Neuronal stem cell (in vitro differentiated cells): Measurements from ENCODE around the gene DCC.

Experiments
- DNase-seq: peaks from one replicate; pipeline ENCODE4 v3.0.0-alpha.2; 2013; ENCODE audit warnings: low spot score
- H2AFZ ChIP-seq: one replicate; pipeline ENCODE4 v1.6.1; 2013; ENCODE audit warnings: mild to moderate bottlenecking, low read length, inconsistent platforms
- H2AK5ac ChIP-seq: 2 replicates; pipeline ENCODE4 v1.6.1; 2013; ENCODE audit warnings: low read depth, mild to moderate bottlenecking, inconsistent platforms, low read length, moderate library complexity, mixed read lengths
- H2BK120ac ChIP-seq: 2 replicates; pipeline ENCODE4 v1.6.1; 2013; ENCODE audit warnings: low read depth, mild to moderate bottlenecking, inconsistent platforms, low read length, moderate library complexity, mixed read lengths
- H2BK12ac ChIP-seq: one replicate; pipeline ENCODE4 v1.6.1; 2013; ENCODE audit warnings: low read length, inconsistent platforms
- H2BK15ac ChIP-seq: 2 replicates; pipeline ENCODE4 v1.6.1; 2013; ENCODE audit warnings: mild to moderate bottlenecking, low read length, inconsistent platforms, mixed read lengths
- H2BK5ac ChIP-seq: one replicate; pipeline ENCODE4 v1.6.1; 2013; ENCODE audit warnings: inconsistent platforms, mild to moderate bottlenecking, low read length, moderate library complexity
- H3K14ac ChIP-seq: one replicate; pipeline ENCODE4 v1.6.1; 2013; ENCODE audit warnings: low read length, inconsistent platforms
- H3K18ac ChIP-seq: 2 replicates; pipeline ENCODE4 v1.6.1; 2013; ENCODE audit warnings: low read length, inconsistent platforms
- H3K23ac ChIP-seq: 2 replicates; pipeline ENCODE4 v1.6.1; 2013; ENCODE audit warnings: low read depth, mild to moderate bottlenecking, mixed read lengths, low read length, inconsistent platforms; ENCODE audit not compliant: poor library complexity
- H3K27ac ChIP-seq: replicated peaks from 3 replicates; pipeline ENCODE4 v1.5.1; 2013; ENCODE audit warnings: low read length, inconsistent platforms
- H3K27me3 ChIP-seq, 3 experiments: 2 replicates each; pipeline ENCODE4 v1.6.1; 2013; ENCODE audit warnings: low read length in 3 of 3, mild to moderate bottlenecking in 2 of 3, inconsistent platforms in 1 of 3, low read depth in 1 of 3, mixed read lengths in 1 of 3, moderate library complexity in 1 of 3; ENCODE audit not compliant: control insufficient read depth in 3 of 3, insufficient read depth in 3 of 3
- H3K36me3 ChIP-seq, 2 donors: replicated peaks in 1 of 2; 2 replicates each; pipeline ENCODE4 v1.6.1; 2013; ENCODE audit warnings: low read length in 2 of 2; ENCODE audit not compliant: control insufficient read depth in 2 of 2, insufficient read depth in 2 of 2
- H3K4ac ChIP-seq: 2 replicates; pipeline ENCODE4 v1.6.1; 2013; ENCODE audit warnings: inconsistent platforms, mild to moderate bottlenecking, low read length, moderate library complexity
- H3K4me1 ChIP-seq, 2 donors: 1 replicate in 1 of 2; 2 replicates in 1 of 2; pipeline ENCODE4 v1.6.1; 2013; ENCODE audit warnings: low read length in 2 of 2, low read depth in 1 of 2; ENCODE audit not compliant: control insufficient read depth in 2 of 2, insufficient read depth in 1 of 2
- H3K4me2 ChIP-seq: one replicate; pipeline ENCODE4 v1.6.1; 2013; ENCODE audit warnings: mild to moderate bottlenecking, low read length, inconsistent platforms; ENCODE audit not compliant: insufficient read depth, poor library complexity, severe bottlenecking
- H3K4me3 ChIP-seq, 2 donors: 2 replicates each; pipeline ENCODE4 v1.5.1; 2013; ENCODE audit warnings: low read length in 2 of 2, mild to moderate bottlenecking in 2 of 2, inconsistent platforms in 1 of 2, moderate library complexity in 1 of 2
- H3K79me1 ChIP-seq: one replicate; pipeline ENCODE4 v1.6.1; 2013; ENCODE audit warnings: low read depth, mild to moderate bottlenecking, inconsistent platforms, low read length, moderate library complexity
- H3K9ac ChIP-seq: one replicate; pipeline ENCODE4 v1.6.1; 2013; ENCODE audit warnings: mild to moderate bottlenecking, low read depth, low read length, inconsistent platforms; ENCODE audit not compliant: poor library complexity
- H3K9me3 ChIP-seq, 2 donors: replicated peaks in 1 of 2; 2 replicates each; pipeline versions ENCODE3 to v1.6.1; 2013; ENCODE audit warnings: low read length in 2 of 2, mild to moderate bottlenecking in 2 of 2, inconsistent platforms in 1 of 2, low read depth in 1 of 2, mixed read lengths in 1 of 2, moderate library complexity in 1 of 2; ENCODE audit not compliant: control insufficient read depth in 2 of 2, insufficient read depth in 1 of 2
- H4K8ac ChIP-seq: one replicate; pipeline ENCODE4 v1.6.1; 2013; ENCODE audit warnings: low read depth, mild to moderate bottlenecking, inconsistent platforms, low read length, moderate library complexity
- H4K91ac ChIP-seq: one replicate; pipeline ENCODE4 v1.6.1; 2013; ENCODE audit warnings: low read length, low read depth, mild to moderate bottlenecking, inconsistent platforms; ENCODE audit not compliant: poor library complexity
- WGBS, 2 donors: extraction: QIAGEN DNeasy Blood & Tissue Kit; methylation state at CpG; one replicate each; pipeline ENCODE4 v1.1.7; 2013; ENCODE audit warnings: missing lambda C conversion rate in 2 of 2, mixed read lengths in 1 of 2; ENCODE audit not compliant: insufficient read length in 2 of 2, insufficient replicate concordance in 1 of 2; ENCODE audit errors: extremely low coverage in 2 of 2; 5-methylcytosine and 5-hydroxymethylcytosine counted together

DCC gene

DNA sequence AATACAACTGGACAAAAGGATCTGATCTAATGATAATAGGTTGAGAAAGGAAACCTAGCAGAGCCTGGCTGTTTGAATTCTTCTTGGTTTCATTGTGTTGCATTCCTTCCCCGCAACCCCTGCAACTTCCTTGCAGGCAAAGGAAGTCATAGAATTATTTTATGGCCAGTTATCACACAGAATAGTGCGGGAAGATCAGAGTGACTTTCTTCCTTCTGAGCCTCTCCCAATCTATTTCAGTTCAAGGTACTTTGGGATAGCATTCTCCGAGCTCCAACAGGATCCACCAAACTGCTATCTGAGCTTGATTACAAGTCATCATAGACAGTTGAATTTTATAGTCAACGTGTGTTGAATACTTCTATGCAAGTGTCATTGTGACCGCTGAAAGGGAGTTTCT, 441.1 kb downstream of the DCC start:
- H2BK12ac ChIP-seq: no peak overlapping the region
- H3K9me3 ChIP-seq: no peaks in the 10 kb centered on the region
- H2AK5ac ChIP-seq: no peak overlapping the region
- no peak overlapping the region for H3K23ac ChIP-seq
- H2AFZ ChIP-seq: peak overlapping the region; percentile 2
- H3K4me1 ChIP-seq: peaks cover 3 to 11% of the 10 kb centered on the region in 2 donors
- no peak overlapping the region for H2BK15ac ChIP-seq
- H3K36me3 ChIP-seq: no peaks in the 10 kb centered on the region
- H2BK5ac ChIP-seq: no peak overlapping the region
- H2BK120ac ChIP-seq: no peak overlapping the region
- no peak overlapping the region for H3K4ac ChIP-seq
- no peak overlapping the region for H3K18ac ChIP-seq
- H4K8ac ChIP-seq: no peak overlapping the region
- no peak overlapping the region for H3K4me2 ChIP-seq
- no peak overlapping the region for H3K14ac ChIP-seq
- H3K4me3 ChIP-seq: no peak overlapping the region
- H3K27me3 ChIP-seq: no peaks in the 10 kb centered on the region
- DNase-seq: no peak
- H3K9ac ChIP-seq: no peak overlapping the region
- H3K27ac ChIP-seq: no peak overlapping the region
- H3K79me1 ChIP-seq: no peaks in the 10 kb centered on the region
- H4K91ac ChIP-seq: no peak overlapping the region
- no CpG with 5 or more reads among the region's 5 CpGs for WGBS, 2 donors

DNA sequence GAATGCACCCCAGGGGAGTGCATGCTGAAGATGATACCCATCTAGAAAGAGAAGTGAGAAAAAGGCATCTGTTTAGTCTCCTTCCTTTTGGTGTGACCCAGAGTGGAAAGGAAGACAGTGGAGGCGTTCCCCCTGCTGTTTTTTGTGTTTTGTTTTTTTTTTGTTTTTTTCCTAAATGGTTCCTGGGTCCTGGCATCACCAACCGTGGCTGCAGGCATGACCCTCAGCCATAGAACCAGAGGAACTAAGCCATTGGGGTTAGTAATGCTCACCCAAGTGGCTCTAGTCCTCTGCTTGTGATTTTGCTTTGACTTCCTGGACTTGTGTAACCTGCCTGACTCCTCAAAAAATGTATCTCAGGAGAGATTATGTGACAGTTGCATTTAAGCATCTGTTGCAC, 451.3 kb downstream of the DCC start:
- Histone ChIP-seq H3K36me3 (no peaks in the 10 kb centered on the region), H4K91ac (no peak overlapping the region), H2AFZ (no peak overlapping the region), H3K79me1 (no peaks in the 10 kb centered on the region), H3K18ac (no peak overlapping the region), H3K4me2 (no peak overlapping the region), H3K27ac (no peak overlapping the region), H2BK15ac (no peak overlapping the region), H3K27me3 (no peaks in the 10 kb centered on the region), H3K4me3 (no peak overlapping the region), H4K8ac (no peak overlapping the region), H3K4me1 (no peaks in the 10 kb centered on the region), H3K14ac (no peak overlapping the region), H3K9ac (no peak overlapping the region), H3K9me3 (peaks cover 10 to 32% of the 10 kb centered on the region in 2 donors), H2BK12ac (no peak overlapping the region), H2AK5ac (no peak overlapping the region), H2BK120ac (no peak overlapping the region), H3K4ac (no peak overlapping the region), H3K23ac (no peak overlapping the region), H2BK5ac (no peak overlapping the region)
- no peak for DNase-seq
- WGBS, 2 donors: no CpG with 5 or more reads among the region's 2 CpGs

GRCh38 chr18:52812834-52813233, 472.8 kb downstream of the DCC start:
- no CpG with 5 or more reads among the region's 1 CpG for WGBS, 2 donors
- H3K23ac ChIP-seq: no peak overlapping the region

DNA sequence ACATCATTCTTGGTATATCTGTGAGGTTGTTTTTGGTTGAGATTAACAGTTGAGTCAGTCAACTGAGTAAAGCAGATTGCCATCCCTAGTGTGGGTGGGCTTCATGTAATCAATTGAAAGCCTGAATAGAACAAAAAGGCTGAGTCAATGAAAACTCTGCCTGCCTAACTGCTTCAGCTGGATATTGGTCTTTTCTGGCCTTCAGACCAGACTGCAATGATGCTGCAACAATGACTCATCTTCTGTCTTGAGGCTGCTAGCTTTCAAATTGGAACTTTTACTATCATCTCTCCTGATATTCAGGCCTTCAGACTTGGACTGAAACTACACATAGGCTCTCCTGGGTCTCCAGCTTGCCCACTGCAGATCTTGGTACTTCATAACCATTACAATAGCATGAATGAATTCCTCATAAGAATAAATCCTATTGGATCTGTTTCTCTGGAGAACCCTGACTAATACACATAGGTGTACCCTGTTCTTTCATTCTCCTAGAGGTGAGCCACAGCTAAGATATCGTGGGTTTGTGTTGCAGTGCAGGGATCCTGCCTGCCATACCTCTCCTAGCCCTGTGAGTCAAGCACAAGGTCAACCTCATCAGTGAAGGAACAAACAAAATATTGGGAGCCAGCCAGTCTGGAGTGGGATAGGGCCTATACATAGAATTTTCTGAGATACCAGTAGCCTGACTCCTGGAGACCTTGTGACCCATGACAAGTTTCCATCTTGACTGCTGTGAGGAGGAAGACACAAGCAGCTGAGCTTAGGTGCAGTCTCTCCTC, 473.8 kb downstream of the DCC start:
- no peak overlapping the region for H2AK5ac ChIP-seq
- no peak overlapping the region for H2BK15ac ChIP-seq
- no peak overlapping the region for H2BK5ac ChIP-seq
- H4K91ac ChIP-seq: no peak overlapping the region
- H3K18ac ChIP-seq: no peak overlapping the region
- H2AFZ ChIP-seq: no peak overlapping the region
- no peaks in the 10 kb centered on the region for H3K36me3 ChIP-seq
- DNase-seq: no peak
- H3K27ac ChIP-seq: no peak overlapping the region
- no CpG with 5 or more reads among the region's 1 CpG for WGBS, 2 donors
- no peak overlapping the region for H3K4me3 ChIP-seq
- H3K27me3 ChIP-seq: no peaks in the 10 kb centered on the region
- H3K4ac ChIP-seq: no peak overlapping the region
- no peak overlapping the region for H3K14ac ChIP-seq
- H3K4me2 ChIP-seq: no peak overlapping the region
- no peak overlapping the region for H3K23ac ChIP-seq
- H3K9ac ChIP-seq: no peak overlapping the region
- no peaks in the 10 kb centered on the region for H3K79me1 ChIP-seq
- no peaks in the 10 kb centered on the region for H3K9me3 ChIP-seq
- H3K4me1 ChIP-seq: no peaks in the 10 kb centered on the region
- no peak overlapping the region for H4K8ac ChIP-seq
- H2BK12ac ChIP-seq: no peak overlapping the region
- H2BK120ac ChIP-seq: no peak overlapping the region

More at GRCh38 chr18:52812834-52813233, 472.8 kb downstream of the DCC start:
- Histone ChIP-seq H3K9me3 (no peaks in the 10 kb centered on the region), H2BK5ac (no peak overlapping the region), H3K4me1 (no peaks in the 10 kb centered on the region), H3K79me1 (no peaks in the 10 kb centered on the region), H2AK5ac (no peak overlapping the region), H3K18ac (no peak overlapping the region), H3K4ac (no peak overlapping the region), H4K91ac (no peak overlapping the region), H3K9ac (no peak overlapping the region), H3K27me3 (no peaks in the 10 kb centered on the region), H4K8ac (no peak overlapping the region), H2BK120ac (no peak overlapping the region), H2BK12ac (no peak overlapping the region), H2BK15ac (no peak overlapping the region), H3K14ac (no peak overlapping the region), H3K4me3 (no peak overlapping the region), H3K36me3 (no peaks in the 10 kb centered on the region), H2AFZ (no peak overlapping the region), H3K4me2 (no peak overlapping the region), H3K27ac (no peak overlapping the region)
- no peak for DNase-seq
